ENCODE data around the gene DNMT3A. TPM values are rescaled to one million over a fixed set of nuclear protein-coding genes. Genes with fewer than 3 reads are reported as not detected.

Gene DNMT3A
- total RNA-seq, 4 donors from 2014 or later = 8.0 to 18.0 (median 9.3) TPM

DNA sequence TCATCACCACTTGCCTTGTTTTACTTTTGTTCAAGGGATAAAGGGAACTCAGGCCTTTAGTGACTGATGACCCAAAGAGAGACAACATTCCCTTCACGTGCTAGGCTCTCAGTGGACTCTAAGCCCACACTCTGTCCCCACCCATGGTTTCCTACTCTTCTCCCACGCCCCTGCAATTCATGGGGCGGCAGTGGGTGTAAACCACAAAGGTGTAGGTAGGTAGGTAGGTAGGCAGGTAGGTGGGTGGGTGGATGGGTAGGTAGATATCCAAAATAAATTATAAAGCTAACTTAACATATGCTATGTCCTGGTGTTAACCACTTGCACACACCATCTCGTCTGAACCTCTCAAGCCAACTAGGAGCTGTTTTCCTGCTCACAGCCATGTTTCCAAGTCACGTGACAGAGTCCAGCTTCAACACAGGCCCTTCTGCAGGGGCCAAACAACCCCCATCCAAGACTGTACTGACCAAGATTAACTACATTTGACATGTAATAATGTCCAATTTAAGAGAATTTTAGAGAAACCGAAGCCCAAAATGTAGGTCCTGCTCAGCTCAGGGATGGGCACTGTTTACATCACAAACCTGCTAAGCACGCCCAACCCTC lies 33.7 kb downstream of the DNMT3A start:
- DNase-seq (ENCODE audit: low spot score) = no peak
- ATAC-seq (ENCODE audit: low FRiP score) = no peak

DNA sequence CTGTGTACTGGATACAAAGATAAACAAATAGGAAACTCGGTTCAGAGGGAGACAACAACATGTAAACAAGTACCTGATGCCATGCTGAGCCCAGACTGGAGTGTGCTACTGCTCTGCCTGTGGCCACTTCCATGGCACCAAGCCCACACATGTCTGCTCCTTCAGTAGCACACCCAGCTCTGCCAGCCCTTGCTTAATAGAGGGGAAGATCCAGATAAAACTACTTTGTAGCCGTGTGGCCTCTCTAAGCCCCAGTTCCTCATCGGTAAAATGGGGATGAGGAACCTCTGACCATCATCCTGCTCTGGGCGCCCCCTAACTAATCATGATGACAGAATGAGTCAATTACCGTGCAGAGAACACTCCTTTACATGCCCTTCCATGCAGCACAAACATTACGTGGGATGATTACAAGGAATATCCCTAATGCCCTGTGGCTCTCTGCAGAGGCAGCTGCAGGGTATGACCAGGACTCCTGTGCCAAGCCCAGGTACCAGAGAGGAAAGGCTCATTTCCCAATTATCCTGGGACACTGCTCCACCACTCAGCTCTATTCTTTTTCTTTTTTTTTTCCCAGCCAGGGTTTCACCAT lies 34.9 kb downstream of the DNMT3A start:
- no peak for ATAC-seq (ENCODE audit: low FRiP score)
- no peak for DNase-seq (ENCODE audit: low spot score)
- TF ChIP-seq, protein P1, sequence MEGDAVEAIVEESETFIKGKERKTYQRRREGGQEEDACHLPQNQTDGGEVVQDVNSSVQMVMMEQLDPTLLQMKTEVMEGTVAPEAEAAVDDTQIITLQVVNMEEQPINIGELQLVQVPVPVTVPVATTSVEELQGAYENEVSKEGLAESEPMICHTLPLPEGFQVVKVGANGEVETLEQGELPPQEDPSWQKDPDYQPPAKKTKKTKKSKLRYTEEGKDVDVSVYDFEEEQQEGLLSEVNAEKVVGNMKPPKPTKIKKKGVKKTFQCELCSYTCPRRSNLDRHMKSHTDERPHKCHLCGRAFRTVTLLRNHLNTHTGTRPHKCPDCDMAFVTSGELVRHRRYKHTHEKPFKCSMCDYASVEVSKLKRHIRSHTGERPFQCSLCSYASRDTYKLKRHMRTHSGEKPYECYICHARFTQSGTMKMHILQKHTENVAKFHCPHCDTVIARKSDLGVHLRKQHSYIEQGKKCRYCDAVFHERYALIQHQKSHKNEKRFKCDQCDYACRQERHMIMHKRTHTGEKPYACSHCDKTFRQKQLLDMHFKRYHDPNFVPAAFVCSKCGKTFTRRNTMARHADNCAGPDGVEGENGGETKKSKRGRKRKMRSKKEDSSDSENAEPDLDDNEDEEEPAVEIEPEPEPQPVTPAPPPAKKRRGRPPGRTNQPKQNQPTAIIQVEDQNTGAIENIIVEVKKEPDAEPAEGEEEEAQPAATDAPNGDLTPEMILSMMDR (IDR thresholded peaks at IDR 0.05) = no peak

More for the DNA sequence above, 33.7 kb downstream of the DNMT3A start:
- TF ChIP-seq, protein P1 (IDR thresholded peaks at IDR 0.05) = no peak

DNA sequence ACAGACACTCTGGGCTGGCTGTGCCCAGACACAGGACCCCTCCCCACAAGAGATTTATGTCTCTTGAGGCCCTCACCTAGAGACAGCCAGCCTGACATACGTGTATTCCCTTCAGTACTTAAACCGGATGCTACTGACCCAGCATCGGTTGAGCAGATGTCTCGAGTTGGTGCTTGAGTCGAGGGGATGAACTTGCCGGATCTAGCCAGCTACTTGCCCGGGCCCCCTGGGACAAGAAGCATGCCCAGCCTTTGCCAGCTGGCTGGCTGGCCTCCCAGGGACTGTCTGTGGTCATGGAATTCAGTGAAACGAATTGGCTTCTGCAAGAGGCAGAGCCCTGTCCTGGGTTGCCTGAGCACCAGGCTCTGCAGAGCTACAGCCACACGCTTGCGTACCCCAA lies 36.0 kb downstream of the DNMT3A start:
- ATAC-seq (ENCODE audit: low FRiP score) (no peak), DNase-seq (ENCODE audit: low spot score) (no peak)
- TF ChIP-seq, protein P1 (IDR thresholded peaks at IDR 0.05) = no peak

DNA sequence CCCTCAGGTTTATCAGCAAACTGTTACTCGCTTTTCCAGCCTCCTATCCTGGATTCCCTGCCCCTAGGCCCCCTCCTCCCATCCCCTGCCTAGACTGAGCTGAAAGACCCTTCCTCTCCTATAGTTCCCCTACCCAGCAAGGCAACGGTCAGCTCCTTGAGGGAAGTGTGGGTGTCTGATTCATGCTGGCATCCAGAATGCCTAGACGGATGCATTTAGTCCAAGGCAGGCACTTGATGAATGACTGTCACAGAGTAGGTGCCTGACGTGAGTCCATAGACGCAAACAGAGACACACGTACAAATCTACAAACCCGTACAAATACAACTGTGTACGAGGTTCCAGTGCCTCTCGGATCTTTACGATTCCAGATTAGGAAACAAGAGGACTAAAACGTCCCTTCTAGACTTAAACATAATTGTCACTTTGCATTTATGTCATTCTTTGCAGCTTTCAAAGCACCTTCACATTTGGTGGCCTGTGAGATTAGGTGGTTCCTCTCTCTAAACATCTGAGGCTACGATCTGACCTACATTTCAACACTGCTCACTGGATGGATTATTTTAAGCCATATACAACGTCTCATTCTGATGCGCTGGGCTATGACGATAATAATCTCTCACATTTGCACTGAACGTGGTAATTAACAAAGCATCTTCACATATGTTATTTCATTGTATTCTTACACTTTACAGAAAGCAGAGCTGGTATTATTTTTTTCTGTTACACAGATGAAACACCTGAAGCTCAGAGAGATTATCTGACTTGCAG lies 36.7 kb downstream of the DNMT3A start:
- DNase-seq (ENCODE audit: low spot score) = no peak
- ATAC-seq (ENCODE audit: low FRiP score) = no peak
- TF ChIP-seq, protein P1 (IDR thresholded peaks at IDR 0.05) = no peak

DNA sequence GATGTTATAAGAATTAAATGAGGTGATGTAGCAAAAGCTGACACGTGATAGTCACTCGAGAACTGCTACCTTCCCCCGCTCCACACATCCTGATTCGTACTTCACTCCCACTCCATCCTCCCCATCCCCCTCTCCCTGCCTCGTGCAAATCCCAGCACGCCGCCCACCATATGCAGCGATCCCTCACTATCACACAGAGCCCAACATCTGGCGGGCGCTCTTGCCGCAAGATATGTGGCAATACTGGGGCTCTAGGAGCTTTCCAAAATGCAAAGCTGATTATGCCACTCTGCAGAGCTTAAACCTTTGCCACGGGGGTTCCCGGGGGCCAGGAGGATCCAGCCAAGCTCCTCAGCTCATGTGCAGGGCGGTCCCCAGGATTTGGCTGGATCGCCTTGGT lies 37.4 kb downstream of the DNMT3A start:
- DNase-seq (ENCODE audit: low spot score) = no peak
- TF ChIP-seq, protein P1 (IDR thresholded peaks at IDR 0.05) = no peak
- ATAC-seq (ENCODE audit: low FRiP score) = no peak

DNA sequence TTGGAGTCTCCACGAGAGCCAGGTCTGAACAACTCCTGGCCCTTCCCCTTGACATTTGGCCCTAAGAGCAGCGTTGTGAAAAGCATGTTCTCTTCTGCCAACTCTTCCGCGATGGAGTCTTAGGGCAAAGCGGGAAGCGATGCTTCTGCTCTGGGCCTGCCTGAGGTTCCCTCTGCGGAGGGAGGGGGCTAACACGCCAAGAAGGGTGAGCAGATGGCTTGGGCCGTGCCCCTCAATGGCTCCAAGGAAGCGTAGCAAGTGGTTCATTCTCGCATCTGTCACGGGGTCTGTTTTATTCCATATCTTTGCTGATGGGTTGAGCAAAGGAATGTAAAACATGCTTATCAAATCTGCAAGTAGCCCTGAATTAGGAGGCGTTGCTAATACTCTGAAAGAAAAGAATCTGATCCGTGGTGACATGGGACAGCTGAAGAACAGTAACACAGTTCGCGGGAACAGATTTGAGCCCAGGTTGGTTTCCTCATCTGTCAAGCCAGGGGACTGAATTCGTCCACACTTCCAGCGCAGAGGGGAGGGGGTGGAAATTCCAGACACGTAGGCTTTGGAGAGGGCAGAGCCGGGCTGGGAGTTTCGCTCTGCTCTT lies 38.0 kb downstream of the DNMT3A start:
- ATAC-seq (ENCODE audit: low FRiP score) = no peak
- TF ChIP-seq, protein P1 (IDR thresholded peaks at IDR 0.05) = no peak
- no peak for DNase-seq (ENCODE audit: low spot score)
